KMS-11 (cell line): ENCODE data around the gene STPG2.

Source experiments
- H2AFZ ChIP-seq: fragments of 200-600 bp; sonication (generic); 2 replicates; pipeline ENCODE4 v1.6.1; 2016; ENCODE audit warnings: antibody characterized with exemption, mixed run types, low read depth
- H3K27ac ChIP-seq: fragments of 200-600 bp; sonication (generic); 2 replicates; pipeline ENCODE4 v1.6.1; 2016; ENCODE audit warnings: mild to moderate bottlenecking, mixed run types
- H3K27me3 ChIP-seq: fragments of 200-600 bp; sonication (generic); 2 replicates; pipeline ENCODE4 v1.6.1; 2017; ENCODE audit warnings: mild to moderate bottlenecking, low read depth, mixed run types, moderate library complexity; ENCODE audit not compliant: insufficient read depth
- H3K36me3 ChIP-seq: fragments of 200-600 bp; sonication (generic); 2 replicates; pipeline ENCODE4 v1.6.1; 2017; ENCODE audit warnings: mild to moderate bottlenecking, mixed run types; ENCODE audit not compliant: insufficient read depth
- H3K4me1 ChIP-seq: fragments of 200-600 bp; sonication (generic); 2 replicates; pipeline ENCODE4 v1.6.1; 2016; ENCODE audit warnings: mild to moderate bottlenecking, low read depth, mixed run types; ENCODE audit not compliant: poor library complexity, severe bottlenecking
- H3K4me2 ChIP-seq: fragments of 200-600 bp; sonication (generic); 2 replicates; pipeline ENCODE4 v1.7.0; 2016; ENCODE audit warnings: mild to moderate bottlenecking, mixed run types
- H3K4me3 ChIP-seq: fragments of 200-600 bp; sonication (generic); IDR thresholded peaks from 2 replicates; pipeline ENCODE4 v1.6.1; 2017; ENCODE audit warnings: low read depth, low read length, mixed read lengths; ENCODE audit not compliant: insufficient read depth
- H3K79me2 ChIP-seq: fragments of 200-600 bp; sonication (generic); 2 replicates; pipeline ENCODE4 v1.6.1; 2016; ENCODE audit warnings: low read depth, mixed run types; ENCODE audit not compliant: insufficient read depth
- H3K9ac ChIP-seq: fragments of 200-600 bp; sonication (generic); 2 replicates; pipeline ENCODE4 v1.6.1; 2016; ENCODE audit warnings: mild to moderate bottlenecking, mixed run types
- H4K20me1 ChIP-seq: fragments of 200-600 bp; sonication (generic); 2 replicates; pipeline ENCODE4 v1.6.1; 2016; ENCODE audit warnings: mild to moderate bottlenecking, mixed run types; ENCODE audit not compliant: insufficient read depth
- CTCF ChIP-seq: fragments of 200-600 bp; sonication (generic); conservative IDR thresholded peaks from 2 replicates; pipeline ENCODE4 v1.6.1; 2017; ENCODE audit warnings: low read depth, mild to moderate bottlenecking, antibody characterized with exemption, low read length, moderate library complexity, mixed read lengths

Gene STPG2

GRCh38 chr4:97836662-97837061 lies 306.6 kb downstream of the STPG2 start:
- no peaks in the 10 kb centered on the region for H4K20me1 ChIP-seq

GRCh38 chr4:97828646-97829045 lies 314.6 kb downstream of the STPG2 start:
- Histone ChIP-seq H3K4me3 (no peak overlapping the region), H4K20me1 (no peaks in the 10 kb centered on the region), H3K9ac (no peak overlapping the region), H3K27me3 (no peaks in the 10 kb centered on the region), H3K27ac (no peak overlapping the region), H3K4me2 (no peak overlapping the region), H3K4me1 (no peaks in the 10 kb centered on the region), H2AFZ (no peak overlapping the region), H3K36me3 (no peaks in the 10 kb centered on the region), H3K79me2 (no peaks in the 10 kb centered on the region)
- no peak for TF ChIP-seq CTCF

More at GRCh38 chr4:97836662-97837061, 306.6 kb downstream of the STPG2 start:
- Histone ChIP-seq H3K36me3 (no peaks in the 10 kb centered on the region), H3K27me3 (no peaks in the 10 kb centered on the region), H3K9ac (no peak overlapping the region), H2AFZ (no peak overlapping the region), H3K4me1 (no peaks in the 10 kb centered on the region), H3K4me2 (no peak overlapping the region), H3K79me2 (no peaks in the 10 kb centered on the region), H3K27ac (no peak overlapping the region), H3K4me3 (no peak overlapping the region)
- no peak for TF ChIP-seq CTCF

GRCh38 chr4:97819294-97819693 lies 324.0 kb downstream of the STPG2 start:
- no peaks in the 10 kb centered on the region for H3K36me3 ChIP-seq
- H3K4me2 ChIP-seq, result no peak overlapping the region
- H4K20me1 ChIP-seq, result no peaks in the 10 kb centered on the region
- no peak overlapping the region for H3K9ac ChIP-seq
- H3K79me2 ChIP-seq, result no peaks in the 10 kb centered on the region
- no peak overlapping the region for H3K27ac ChIP-seq
- no peaks in the 10 kb centered on the region for H3K4me1 ChIP-seq
- H3K27me3 ChIP-seq, result no peaks in the 10 kb centered on the region
- H3K4me3 ChIP-seq, result no peak overlapping the region
- no peak for TF ChIP-seq CTCF
- H2AFZ ChIP-seq, result no peak overlapping the region

GRCh38 chr4:97812768-97813167 lies 330.5 kb downstream of the STPG2 start:
- no peaks in the 10 kb centered on the region for H3K79me2 ChIP-seq
- H3K4me1 ChIP-seq, result no peaks in the 10 kb centered on the region
- no peaks in the 10 kb centered on the region for H4K20me1 ChIP-seq
- no peak overlapping the region for H3K4me3 ChIP-seq
- H3K27ac ChIP-seq, result no peak overlapping the region
- no peak overlapping the region for H2AFZ ChIP-seq
- no peaks in the 10 kb centered on the region for H3K36me3 ChIP-seq
- no peak for TF ChIP-seq CTCF
- H3K4me2 ChIP-seq, result no peak overlapping the region
- no peaks in the 10 kb centered on the region for H3K27me3 ChIP-seq
- H3K9ac ChIP-seq, result no peak overlapping the region
